HepG2 (cell line): Measurements from ENCODE around the gene G6PD. TPM values are rescaled to one million over a fixed set of nuclear protein-coding genes. Genes with fewer than 3 reads are reported as not detected.

ENCODE experiments used
- ARID5B ChIP-seq: IDR thresholded peaks from 2 replicates; pipeline ENCODE4 v1.4.0; 2020; ENCODE audit warnings: mild to moderate bottlenecking, missing genetic modification reagents
- ARNT ChIP-seq: fragments of 450-650 bp; IDR thresholded peaks from 2 replicates; pipeline ENCODE4 v1.6.1; 2017
- CBX2 ChIP-seq, 2 experiments: fragments of 200-600 bp in 1 of 2; sonication (generic); formaldehyde crosslinking in 1 of 2; IDR thresholded peaks; 2 replicates each; pipeline versions ENCODE4 v1.7.0 to v1.8.1; 2018 to 2022; ENCODE audit warnings: low read depth in 2 of 2, low read length in 1 of 2, mild to moderate bottlenecking in 1 of 2, missing genetic modification reagents in 1 of 2
- DRAP1 ChIP-seq: IDR thresholded peaks from 2 replicates; pipeline ENCODE4 v1.6.1; 2016; ENCODE audit warnings: missing genetic modification reagents, missing compliant biosample characterization
- FOXA3 ChIP-seq: IDR thresholded peaks from 2 replicates; pipeline ENCODE4 v1.6.1; 2016; ENCODE audit warnings: missing genetic modification reagents, missing compliant biosample characterization
- IKZF4 ChIP-seq: sonication (generic); formaldehyde crosslinking; IDR thresholded peaks from 2 replicates; pipeline ENCODE4 v1.5.1; 2020; ENCODE audit warnings: borderline replicate concordance, mild to moderate bottlenecking, low read depth, missing genetic modification reagents; ENCODE audit errors: not compliant biosample characterization
- KDM2A ChIP-seq: sonication (generic); formaldehyde crosslinking; IDR thresholded peaks from 2 replicates; pipeline ENCODE4 v1.4.0; 2020; ENCODE audit warnings: low read depth, missing genetic modification reagents, borderline replicate concordance
- KDM5B ChIP-seq: sonication (generic); formaldehyde crosslinking; IDR thresholded peaks from 2 replicates; pipeline ENCODE4 v1.4.0; 2020; ENCODE audit warnings: missing genetic modification reagents, mild to moderate bottlenecking, borderline replicate concordance
- MAF1 ChIP-seq: sonication (generic); formaldehyde crosslinking; IDR thresholded peaks from 2 replicates; pipeline ENCODE4 v1.5.0; 2020; ENCODE audit warnings: missing genetic modification reagents, borderline replicate concordance
- MEIS1 ChIP-seq: sonication (generic); formaldehyde crosslinking; IDR thresholded peaks from 2 replicates; pipeline ENCODE4 v1.9.0; 2021; ENCODE audit warnings: mild to moderate bottlenecking, missing genetic modification reagents, moderate library complexity, borderline replicate concordance
- PTBP1 ChIP-seq: fragments of 200-400 bp; formaldehyde crosslinking; IDR thresholded peaks from 2 replicates; pipeline ENCODE4 v1.6.1; 2018; ENCODE audit warnings: low read length, low read depth; ENCODE audit not compliant: poor library complexity, severe bottlenecking
- RXRA ChIP-seq: sonication (generic); formaldehyde crosslinking; IDR thresholded peaks from 2 replicates; pipeline ENCODE4 v1.5.1; 2020; ENCODE audit warnings: missing genetic modification reagents
- SCMH1 ChIP-seq: sonication (generic); formaldehyde crosslinking; IDR thresholded peaks from 2 replicates; pipeline ENCODE4 v1.9.0; 2021; ENCODE audit warnings: missing genetic modification reagents, mild to moderate bottlenecking, borderline replicate concordance
- ZMYM2 ChIP-seq: sonication (generic); formaldehyde crosslinking; IDR thresholded peaks from 2 replicates; pipeline ENCODE4 v1.8.0; 2022; ENCODE audit warnings: mild to moderate bottlenecking, missing genetic modification reagents
- ZNF260 ChIP-seq: sonication (generic); formaldehyde crosslinking; IDR thresholded peaks from 2 replicates; pipeline ENCODE4 v1.4.0; 2020; ENCODE audit warnings: missing genetic modification reagents, low read depth, mild to moderate bottlenecking, borderline replicate concordance
- ZNF33A ChIP-seq: sonication (generic); formaldehyde crosslinking; IDR thresholded peaks from 2 replicates; pipeline ENCODE4 v1.5.1; 2020; ENCODE audit warnings: missing genetic modification reagents, mild to moderate bottlenecking, moderate library complexity, borderline replicate concordance
- ZNF615 ChIP-seq: sonication (generic); formaldehyde crosslinking; IDR thresholded peaks from 2 replicates; pipeline ENCODE4 v1.5.0; 2020; ENCODE audit warnings: mild to moderate bottlenecking, missing genetic modification reagents, borderline replicate concordance
- ZNF687 ChIP-seq: sonication (generic); formaldehyde crosslinking; IDR thresholded peaks from 2 replicates; pipeline ENCODE4 v1.5.1; 2020; ENCODE audit warnings: mild to moderate bottlenecking, missing genetic modification reagents, moderate library complexity
- ZNF691 ChIP-seq: sonication (generic); formaldehyde crosslinking; IDR thresholded peaks from 2 replicates; pipeline ENCODE4 v1.4.0; 2020; ENCODE audit warnings: missing genetic modification reagents, low read depth, mild to moderate bottlenecking, borderline replicate concordance
- polyA plus RNA-seq, 8 experiments: library from polyadenylated mRNA; depleted of rRNA in 3 of 8; stranded (reverse) in 7 of 8; unstranded in 1 of 8; fragments of >200 nt; fragmentation: Illumina TruSeq in 4 of 8; extraction: Trizol in 4 of 8; gene quantifications; 2 replicates each; pipeline versions ENCODE4 v1.2.1 to v1.2.3, GENCODE V29; 2011 to 2016; ENCODE audit warnings: low read depth in 4 of 8, missing spikeins in 1 of 8, mixed read lengths in 1 of 8; ENCODE audit not compliant: insufficient read depth in 1 of 8
- total RNA-seq, 5 experiments: library from RNA; depleted of rRNA; stranded (reverse); fragments of >200 nt; fragmentation: Illumina TruSeq; extraction: Trizol; gene quantifications; 2 replicates each; pipeline ENCODE4 v1.2.3, GENCODE V29; 2016; ENCODE audit warnings: low read depth in 1 of 5

The G6PD gene
- total and polyA plus RNA-seq, 2 of the 13 experiments (the other 11 are each of a cell fraction or from before 2014, with no cell fraction given): 18.8 to 28.8 TPM

GRCh38 chrX:154517101-154517781 lies 29.4 kb downstream of the G6PD start (continued):
- no peak for TF ChIP-seq IKZF4 (CRISPR knock-in tag)
- TF ChIP-seq ZNF615: no peak
- TF ChIP-seq MEIS1: 0 out of 2 replicates have a peak, but pooled peaks have one; percentile 42
- TF ChIP-seq DRAP1 (CRISPR knock-in tag): 0 out of 2 replicates have a peak, but pooled peaks have one; percentile 22
- peak; percentile 49; the same call in 1 of the 2 replicates for TF ChIP-seq ZNF691
- no peak for TF ChIP-seq ARNT
- TF ChIP-seq ZMYM2 (CRISPR knock-in tag): no peak
- no peak; the same call in 1 of the 2 replicates for TF ChIP-seq KDM2A (CRISPR knock-in tag)
- TF ChIP-seq PTBP1: no peak
- TF ChIP-seq ZNF260 (CRISPR knock-in tag): no peak
- TF ChIP-seq MAF1 (CRISPR knock-in tag): no peak
- TF ChIP-seq CBX2 (IDR thresholded peaks at IDR 0.05; ENCODE audit: low read depth, low read length): no peak
- no peak for TF ChIP-seq CBX2 (CRISPR knock-in tag; IDR thresholded peaks at IDR 0.05; ENCODE audit: low read depth)
- TF ChIP-seq KDM5B: no peak
- no peak for TF ChIP-seq SCMH1
- TF ChIP-seq FOXA3 (CRISPR knock-in tag): no peak
- peak; percentile 26; the same call in 1 of the 2 replicates for TF ChIP-seq ARID5B (CRISPR knock-in tag)
- TF ChIP-seq ZNF33A (CRISPR knock-in tag): no peak
- TF ChIP-seq ZNF687: peak; percentile 70
- TF ChIP-seq RXRA (CRISPR knock-in tag): 0 out of 2 replicates have a peak, but pooled peaks have one; percentile 15
